Stimulated activated CD8-positive, alpha-beta memory T cell treated with anti-CD3 and anti-CD28 coated beads, Interleukin-7, amount 100 ng/mL, for 4 hours (primary cell): ENCODE data around the gene BMP8A.
"Not testable (repeated sequence)": the region's sequence is repeated elsewhere in the genome, so short reads cannot be mapped to it uniquely, and the experiment has no call there.

Experiments
- DNase-seq, 2 donors: peaks; one replicate each; pipeline ENCODE4 v3.0.0-alpha.2; 2020; ENCODE audit warnings: low read depth in 2 of 2

Gene BMP8A

GRCh38 chr1:39527190-39527579 is 35.7 kb downstream of the BMP8A start:
- DNase-seq, result not testable (repeated sequence)

- DNase-seq, result no peak
Observed at GRCh38 chr1:39528082-39528481, 36.6 kb downstream of the BMP8A start.

GRCh38 chr1:39529901-39530535 is 38.6 kb downstream of the BMP8A start:
- DNase-seq, result no peak

GRCh38 chr1:39531526-39531925 is 40.1 kb downstream of the BMP8A start:
- no peak for DNase-seq

GRCh38 chr1:39533442-39533841 is 42.0 kb downstream of the BMP8A start:
- no peak for DNase-seq

- no peak for DNase-seq
Observed at GRCh38 chr1:39538531-39539251, 47.3 kb downstream of the BMP8A start.

- DNase-seq, result peak in 1 of 2 donors; percentile 27
Observed at GRCh38 chr1:39539252-39539790, 47.9 kb downstream of the BMP8A start.

GRCh38 chr1:39540504-39541031 is 49.1 kb downstream of the BMP8A start:
- DNase-seq, result no peak

GRCh38 chr1:39542924-39543323 is 51.5 kb downstream of the BMP8A start:
- DNase-seq, result no peak

- no peak for DNase-seq
Observed at GRCh38 chr1:39544327-39544726, 52.9 kb downstream of the BMP8A start.

GRCh38 chr1:39545531-39545930 is 54.1 kb downstream of the BMP8A start:
- no peak for DNase-seq

- DNase-seq, result no peak
Observed at GRCh38 chr1:39554277-39554676, 62.8 kb downstream of the BMP8A start.

- DNase-seq, result no peak
Observed at GRCh38 chr1:39561279-39561678, 69.8 kb downstream of the BMP8A start.

- DNase-seq, result no peak
Observed at GRCh38 chr1:39562886-39563285, 71.5 kb downstream of the BMP8A start.

GRCh38 chr1:39563669-39564068 is 72.2 kb downstream of the BMP8A start:
- DNase-seq, result no peak

- DNase-seq, result no peak
Observed at GRCh38 chr1:39564340-39564739, 72.9 kb downstream of the BMP8A start.

GRCh38 chr1:39564941-39565340 is 73.5 kb downstream of the BMP8A start:
- DNase-seq, result no peak

GRCh38 chr1:39566441-39567137 is 75.2 kb downstream of the BMP8A start:
- DNase-seq, result no peak

GRCh38 chr1:39567302-39567701 is 75.9 kb downstream of the BMP8A start:
- no peak for DNase-seq

GRCh38 chr1:39568208-39568607 is 76.8 kb downstream of the BMP8A start:
- DNase-seq, result no peak

- no peak for DNase-seq
Observed at GRCh38 chr1:39569034-39569433, 77.6 kb downstream of the BMP8A start.

GRCh38 chr1:39570477-39571177 is 79.2 kb downstream of the BMP8A start:
- no peak for DNase-seq
